HEK293 (cell line): ENCODE data around the gene NFKB1.

ENCODE experiments used
- CTCF ChIA-PET: fragments of 350-600 bp; formaldehyde crosslinking; extraction: SDS; loops from one replicate; lab custom pipeline; 2021; ENCODE audit warnings: antibody characterized with exemption; lab: Yijun Ruan, JAX
- POLR2A ChIA-PET: fragments of 300-600 bp; formaldehyde crosslinking; extraction: SDS; loops from one replicate; lab custom pipeline; 2020; ENCODE audit warnings: antibody characterized with exemption, inconsistent platforms; lab: Yijun Ruan, JAX
- H3K27ac ChIP-seq: fragments of 200-500 bp; sonication (Bioruptor generic); 2 replicates; pipeline ENCODE4 v1.5.1; 2014; ENCODE audit warnings: low read depth, low read length, control low read depth, inconsistent platforms; ENCODE audit errors: extremely low read depth
- H3K36me3 ChIP-seq, 2 experiments: fragments of 200-500 bp in 1 of 2; sonication (Bioruptor generic) in 1 of 2; 1 replicate in 1 of 2; 2 replicates in 1 of 2; pipeline ENCODE4 v1.5.1; 2014 to 2017; ENCODE audit warnings: inconsistent platforms in 2 of 2, low read length in 2 of 2; ENCODE audit not compliant: control insufficient read depth in 2 of 2, insufficient read depth in 1 of 2
- H3K4me1 ChIP-seq: fragments of 200-500 bp; sonication (Bioruptor generic); 2 replicates; pipeline ENCODE4 v1.5.1; 2014; ENCODE audit warnings: mild to moderate bottlenecking, low read length, inconsistent platforms; ENCODE audit not compliant: control insufficient read depth, insufficient read depth
- H3K4me3 ChIP-seq: 2 replicates; pipeline ENCODE4 v1.5.1; 2011; ENCODE audit warnings: low read depth, mild to moderate bottlenecking, control low read depth, low read length, moderate library complexity
- H3K9me3 ChIP-seq: fragments of 200-500 bp; sonication (Bioruptor generic); 2 replicates; pipeline ENCODE4 v1.5.1; 2014; ENCODE audit warnings: low read depth, low read length, inconsistent platforms; ENCODE audit not compliant: control insufficient read depth, insufficient read depth
- INSM2 ChIP-seq: fragments of 450-650 bp; formaldehyde crosslinking; IDR thresholded peaks from 2 replicates; pipeline ENCODE4 v1.5.1; 2016; ENCODE audit warnings: missing biosample characterization, missing genetic modification characterization
- OSR2 ChIP-seq: fragments of 450-650 bp; formaldehyde crosslinking; IDR thresholded peaks from 2 replicates; pipeline ENCODE4 v1.5.1; 2016; ENCODE audit warnings: missing biosample characterization, missing genetic modification characterization
- SP2 ChIP-seq: fragments of 450-650 bp; formaldehyde crosslinking; IDR thresholded peaks from 2 replicates; pipeline ENCODE4 v1.5.1; 2016; ENCODE audit warnings: missing biosample characterization, missing genetic modification characterization
- ZBTB26 ChIP-seq: fragments of 450-650 bp; formaldehyde crosslinking; optimal IDR thresholded peaks from 2 replicates; pipeline ENCODE3; 2016; ENCODE audit warnings: missing biosample characterization, mild to moderate bottlenecking, missing genetic modification characterization
- ZBTB49 ChIP-seq: fragments of 450-650 bp; formaldehyde crosslinking; IDR thresholded peaks from 2 replicates; pipeline ENCODE4 v1.5.1; 2016; ENCODE audit warnings: missing biosample characterization, missing genetic modification characterization, low read depth
- ZBTB6 ChIP-seq: fragments of 450-650 bp; formaldehyde crosslinking; IDR thresholded peaks from 2 replicates; pipeline ENCODE4 v1.5.1; 2017; ENCODE audit warnings: missing biosample characterization, missing genetic modification characterization
- ZNF529 ChIP-seq: fragments of 450-650 bp; formaldehyde crosslinking; IDR thresholded peaks from 2 replicates; pipeline ENCODE4 v1.5.1; 2017; ENCODE audit warnings: missing genetic modification characterization, missing biosample characterization; ENCODE audit not compliant: insufficient replicate concordance
- ZNF623 ChIP-seq: fragments of 450-650 bp; formaldehyde crosslinking; IDR thresholded peaks from 2 replicates; pipeline ENCODE4 v1.5.1; 2016; ENCODE audit warnings: missing biosample characterization, missing genetic modification characterization
- ZNF660 ChIP-seq: fragments of 450-650 bp; IDR thresholded peaks from 2 replicates; pipeline ENCODE4 v1.5.1; 2018; ENCODE audit warnings: missing biosample characterization, mild to moderate bottlenecking, missing genetic modification characterization
- ZSCAN18 ChIP-seq: fragments of 450-650 bp; formaldehyde crosslinking; IDR thresholded peaks from 2 replicates; pipeline ENCODE4 v1.5.1; 2016; ENCODE audit warnings: missing biosample characterization, missing genetic modification characterization
- TF ChIP-seq, protein P1 (sequence below): fragments of 450-650 bp; formaldehyde crosslinking; IDR thresholded peaks from 2 replicates; pipeline ENCODE4 v1.5.1; 2016; ENCODE audit warnings: missing biosample characterization, missing genetic modification characterization
- TF ChIP-seq, protein P2 (sequence below): fragments of 450-650 bp; formaldehyde crosslinking; IDR thresholded peaks from 2 replicates; pipeline ENCODE4; 2016; ENCODE audit warnings: missing biosample characterization, missing genetic modification characterization

Gene NFKB1

GRCh38 chr4:102601586-102602227, 100.5 kb downstream of the NFKB1 start (continued):
- TF ChIP-seq INSM2 (tag by site-specific recombination), result no peak
- no peak for TF ChIP-seq ZBTB26
- TF ChIP-seq ZNF623 (tag by site-specific recombination), result no peak
- no peak for TF ChIP-seq ZNF660 (tag by site-specific recombination)

DNA sequence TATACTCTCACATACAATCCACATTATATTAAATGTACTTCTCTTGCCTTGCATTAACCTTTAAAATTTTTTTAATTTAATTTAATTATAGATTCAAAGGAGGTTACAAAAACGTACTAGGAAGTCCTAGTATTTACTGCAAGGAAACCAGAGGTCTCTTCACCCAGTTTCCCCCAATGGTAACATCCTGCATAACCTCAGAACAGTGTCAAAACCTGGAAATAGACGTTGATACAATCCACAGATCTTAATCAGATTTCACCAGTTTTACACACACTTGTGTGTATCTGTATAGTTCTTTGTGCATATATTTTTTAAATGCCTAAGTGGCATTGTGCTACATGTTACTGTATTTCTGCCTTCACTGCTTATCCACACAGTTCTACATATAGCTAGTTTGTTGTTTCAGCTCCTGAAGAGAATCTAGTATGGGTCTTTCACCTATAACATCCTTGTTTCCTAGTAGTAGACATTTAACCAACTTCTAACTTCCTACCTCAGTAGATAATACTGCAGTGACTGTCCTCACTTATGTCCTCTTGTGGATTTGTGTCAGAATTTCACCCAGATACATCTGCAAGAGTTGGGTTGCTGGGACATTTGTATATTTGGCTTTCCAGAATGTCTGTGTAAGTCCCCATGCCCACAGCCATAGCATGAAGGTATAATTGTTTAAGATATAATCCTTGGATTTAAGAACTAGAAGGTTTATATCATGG, 103.2 kb downstream of the NFKB1 start:
- ChIA-PET POLR2A (no interaction called here), CTCF (no interaction called here)
- TF ChIP-seq, protein P1, sequence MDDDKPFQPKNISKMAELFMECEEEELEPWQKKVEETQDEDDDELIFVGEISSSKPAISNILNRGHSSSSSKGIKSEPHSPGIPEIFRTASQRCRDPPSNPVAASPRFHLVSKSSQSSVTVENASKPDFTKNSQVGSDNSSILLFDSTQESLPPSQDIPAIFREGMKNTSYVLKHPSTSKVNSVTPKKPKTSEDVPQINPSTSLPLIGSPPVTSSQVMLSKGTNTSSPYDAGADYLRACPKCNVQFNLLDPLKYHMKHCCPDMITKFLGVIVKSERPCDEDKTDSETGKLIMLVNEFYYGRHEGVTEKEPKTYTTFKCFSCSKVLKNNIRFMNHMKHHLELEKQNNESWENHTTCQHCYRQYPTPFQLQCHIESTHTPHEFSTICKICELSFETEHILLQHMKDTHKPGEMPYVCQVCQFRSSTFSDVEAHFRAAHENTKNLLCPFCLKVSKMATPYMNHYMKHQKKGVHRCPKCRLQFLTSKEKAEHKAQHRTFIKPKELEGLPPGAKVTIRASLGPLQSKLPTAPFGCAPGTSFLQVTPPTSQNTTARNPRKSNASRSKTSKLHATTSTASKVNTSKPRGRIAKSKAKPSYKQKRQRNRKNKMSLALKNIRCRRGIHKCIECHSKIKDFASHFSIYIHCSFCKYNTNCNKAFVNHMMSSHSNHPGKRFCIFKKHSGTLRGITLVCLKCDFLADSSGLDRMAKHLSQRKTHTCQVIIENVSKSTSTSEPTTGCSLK (tag by site-specific recombination), result no peak
- TF ChIP-seq ZNF529, result peak; percentile 92
- peaks cover 7 to 42% of the 10 kb centered on the region in 2 experiments; a peak in 2 of 3 replicates for H3K36me3 ChIP-seq
- no peak overlapping the region for H3K27ac ChIP-seq
- no peaks in the 10 kb centered on the region for H3K4me1 ChIP-seq
- no peak overlapping the region for H3K4me3 ChIP-seq
- no peaks in the 10 kb centered on the region for H3K9me3 ChIP-seq

GRCh38 chr4:102606261-102606660, 105.1 kb downstream of the NFKB1 start:
- ChIA-PET POLR2A (no interaction called here), CTCF (interaction anchor here (1.2 kb wide), 1 partner anchor 106 kb away, joined by 3 read pairs; no protein-coding TSS in a partner anchor)
- H3K9me3 ChIP-seq, result no peaks in the 10 kb centered on the region
- H3K36me3 ChIP-seq, result peaks cover 9 to 50% of the 10 kb centered on the region in 2 experiments; a peak in 2 of 3 replicates
- no peak overlapping the region for H3K27ac ChIP-seq
- no peak overlapping the region for H3K4me3 ChIP-seq
- no peaks in the 10 kb centered on the region for H3K4me1 ChIP-seq
- no peak for TF ChIP-seq ZBTB49
- TF ChIP-seq OSR2, result no peak
- TF ChIP-seq ZSCAN18, result no peak
- TF ChIP-seq, protein P2, sequence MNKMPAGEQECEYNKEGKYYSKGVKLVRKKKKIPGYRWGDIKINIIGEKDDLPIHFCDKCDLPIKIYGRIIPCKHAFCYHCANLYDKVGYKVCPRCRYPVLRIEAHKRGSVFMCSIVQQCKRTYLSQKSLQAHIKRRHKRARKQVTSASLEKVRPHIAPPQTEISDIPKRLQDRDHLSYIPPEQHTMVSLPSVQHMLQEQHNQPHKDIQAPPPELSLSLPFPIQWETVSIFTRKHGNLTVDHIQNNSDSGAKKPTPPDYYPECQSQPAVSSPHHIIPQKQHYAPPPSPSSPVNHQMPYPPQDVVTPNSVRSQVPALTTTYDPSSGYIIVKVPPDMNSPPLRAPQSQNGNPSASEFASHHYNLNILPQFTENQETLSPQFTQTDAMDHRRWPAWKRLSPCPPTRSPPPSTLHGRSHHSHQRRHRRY (tag by site-specific recombination), result no peak
- TF ChIP-seq SP2 (tag by site-specific recombination), result no peak
- no peak for TF ChIP-seq ZBTB6
